HepG2 (cell line): ENCODE measurements around the gene OBSL1. TPM values are rescaled to one million over a fixed set of nuclear protein-coding genes. Genes with fewer than 3 reads are reported as not detected.

Source experiments
- ARNT2 ChIP-seq: sonication (generic); formaldehyde crosslinking; IDR thresholded peaks from 2 replicates; pipeline ENCODE4 v1.8.0; 2022; ENCODE audit warnings: mild to moderate bottlenecking, low read depth, missing genetic modification reagents, moderate library complexity
- CHD4 ChIP-seq: fragments of 200-600 bp; sonication (generic); IDR thresholded peaks from 2 replicates; pipeline ENCODE4 v1.7.0; 2017; ENCODE audit warnings: mild to moderate bottlenecking, low read length, borderline replicate concordance
- GFI1 ChIP-seq: sonication (generic); formaldehyde crosslinking; IDR thresholded peaks from 2 replicates; pipeline ENCODE4 v1.5.0; 2020; ENCODE audit warnings: missing genetic modification reagents, mild to moderate bottlenecking, borderline replicate concordance
- HNRNPK ChIP-seq: fragments of 200-400 bp; formaldehyde crosslinking; IDR thresholded peaks from 2 replicates; pipeline ENCODE4 v1.6.1; 2018; ENCODE audit warnings: low read length, low read depth, moderate library complexity, mild to moderate bottlenecking; ENCODE audit not compliant: poor library complexity, severe bottlenecking
- HOXA5 ChIP-seq: sonication (generic); formaldehyde crosslinking; IDR thresholded peaks from 2 replicates; pipeline ENCODE4 v1.4.0; 2020; ENCODE audit warnings: missing genetic modification reagents
- PPARG ChIP-seq: conservative IDR thresholded peaks from 2 replicates; pipeline ENCODE4 v1.6.1; 2016; ENCODE audit warnings: missing biosample characterization, missing genetic modification reagents
- RFX1 ChIP-seq: fragments of 450-650 bp; IDR thresholded peaks from 2 replicates; pipeline ENCODE4 v1.6.1; 2017
- RXRA ChIP-seq: sonication (generic); formaldehyde crosslinking; IDR thresholded peaks from 2 replicates; pipeline ENCODE4 v1.5.1; 2020; ENCODE audit warnings: missing genetic modification reagents
- SALL1 ChIP-seq: sonication (generic); formaldehyde crosslinking; IDR thresholded peaks from 2 replicates; pipeline ENCODE4 v1.8.0; 2022; ENCODE audit warnings: mild to moderate bottlenecking, missing genetic modification reagents
- SMARCE1 ChIP-seq: fragments of 450-650 bp; IDR thresholded peaks from 2 replicates; pipeline ENCODE4 v1.6.1; 2017; ENCODE audit warnings: borderline replicate concordance
- TEAD2 ChIP-seq: sonication (generic); formaldehyde crosslinking; IDR thresholded peaks from 2 replicates; pipeline ENCODE4 v1.9.0; 2021; ENCODE audit warnings: missing genetic modification reagents
- ZNF136 ChIP-seq: sonication (generic); formaldehyde crosslinking; IDR thresholded peaks from 2 replicates; pipeline ENCODE4 v1.8.1; 2022; ENCODE audit warnings: low read depth, mild to moderate bottlenecking, moderate library complexity, missing genetic modification reagents
- ZNF20 ChIP-seq: sonication (generic); formaldehyde crosslinking; IDR thresholded peaks from 2 replicates; pipeline ENCODE4 v1.4.0; 2020; ENCODE audit warnings: mild to moderate bottlenecking, moderate library complexity, missing genetic modification reagents
- ZNF557 ChIP-seq: sonication (generic); formaldehyde crosslinking; IDR thresholded peaks from 2 replicates; pipeline ENCODE4 v1.4.0; 2020; ENCODE audit warnings: missing genetic modification reagents
- polyA plus RNA-seq, 8 experiments: library from polyadenylated mRNA; depleted of rRNA in 3 of 8; stranded (reverse) in 7 of 8; unstranded in 1 of 8; fragments of >200 nt; fragmentation: Illumina TruSeq in 4 of 8; extraction: Trizol in 4 of 8; gene quantifications; 2 replicates each; pipeline versions ENCODE4 v1.2.1 to v1.2.3, GENCODE V29; 2011 to 2016; ENCODE audit warnings: low read depth in 4 of 8, missing spikeins in 1 of 8, mixed read lengths in 1 of 8; ENCODE audit not compliant: insufficient read depth in 1 of 8
- total RNA-seq, 5 experiments: library from RNA; depleted of rRNA; stranded (reverse); fragments of >200 nt; fragmentation: Illumina TruSeq; extraction: Trizol; gene quantifications; 2 replicates each; pipeline ENCODE4 v1.2.3, GENCODE V29; 2016; ENCODE audit warnings: low read depth in 1 of 5
- TF ChIP-seq, protein P1 (sequence below): sonication (generic); formaldehyde crosslinking; IDR thresholded peaks from 2 replicates; pipeline ENCODE4 v1.8.0; 2022; ENCODE audit warnings: mild to moderate bottlenecking, missing genetic modification reagents; ENCODE audit not compliant: insufficient replicate concordance
- TF ChIP-seq, protein P2 (sequence below): sonication (generic); formaldehyde crosslinking; IDR thresholded peaks from 2 replicates; pipeline ENCODE4 v1.9.0; 2022; ENCODE audit warnings: missing genetic modification reagents, mild to moderate bottlenecking, borderline replicate concordance
- TF ChIP-seq, protein P3 (sequence below): sonication (generic); formaldehyde crosslinking; IDR thresholded peaks from 2 replicates; pipeline ENCODE4 v1.9.0; 2021; ENCODE audit warnings: mild to moderate bottlenecking, missing genetic modification reagents

The OBSL1 gene
- total and polyA plus RNA-seq, 2 of the 13 experiments (the other 11 are each of a cell fraction or from before 2014, with no cell fraction given) = 86.7 to 218 TPM

DNA sequence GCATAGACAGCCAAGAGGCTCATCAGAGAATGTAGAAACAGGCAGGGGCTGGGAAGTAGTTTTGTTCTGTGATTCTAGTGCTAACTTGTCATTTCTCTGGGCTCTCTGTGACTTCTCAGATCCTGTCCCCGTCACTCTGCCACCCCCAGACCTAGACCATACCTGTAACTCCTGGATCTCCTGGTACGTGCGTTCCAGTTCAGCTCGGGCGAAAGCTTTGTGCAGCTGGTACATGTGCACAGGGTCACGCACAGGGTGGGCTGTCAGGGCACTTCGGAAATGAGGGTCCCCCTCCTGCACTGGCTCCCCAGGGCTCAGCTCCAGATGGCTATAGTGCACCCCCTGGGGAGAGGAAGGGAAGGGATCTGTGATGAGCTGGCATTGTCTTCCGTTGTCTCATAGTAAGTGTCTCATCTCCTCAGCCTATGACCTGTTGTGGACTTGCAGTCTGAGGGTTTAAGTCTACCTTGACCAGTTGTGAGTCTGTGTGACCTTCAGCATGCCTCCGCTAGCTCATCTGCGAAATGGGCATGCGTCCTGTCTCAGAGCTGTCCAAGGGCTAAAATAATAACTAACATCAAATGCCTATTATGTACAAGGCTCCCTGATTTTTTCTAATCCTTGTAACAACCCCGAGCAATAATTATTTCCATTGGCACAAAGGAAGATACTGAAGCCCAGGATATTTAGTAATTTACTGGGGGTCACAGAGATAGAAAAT, 30.4 kb downstream of the OBSL1 start (continued):
- TF ChIP-seq, protein P1, sequence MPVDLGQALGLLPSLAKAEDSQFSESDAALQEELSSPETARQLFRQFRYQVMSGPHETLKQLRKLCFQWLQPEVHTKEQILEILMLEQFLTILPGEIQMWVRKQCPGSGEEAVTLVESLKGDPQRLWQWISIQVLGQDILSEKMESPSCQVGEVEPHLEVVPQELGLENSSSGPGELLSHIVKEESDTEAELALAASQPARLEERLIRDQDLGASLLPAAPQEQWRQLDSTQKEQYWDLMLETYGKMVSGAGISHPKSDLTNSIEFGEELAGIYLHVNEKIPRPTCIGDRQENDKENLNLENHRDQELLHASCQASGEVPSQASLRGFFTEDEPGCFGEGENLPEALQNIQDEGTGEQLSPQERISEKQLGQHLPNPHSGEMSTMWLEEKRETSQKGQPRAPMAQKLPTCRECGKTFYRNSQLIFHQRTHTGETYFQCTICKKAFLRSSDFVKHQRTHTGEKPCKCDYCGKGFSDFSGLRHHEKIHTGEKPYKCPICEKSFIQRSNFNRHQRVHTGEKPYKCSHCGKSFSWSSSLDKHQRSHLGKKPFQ (CRISPR knock-in tag) = no peak
- TF ChIP-seq ARNT2 (CRISPR knock-in tag) (0 out of 2 replicates have a peak, but pooled peaks have one; percentile 4), SALL1 (CRISPR knock-in tag) (no peak), SMARCE1 (no peak), HNRNPK (no peak), ZNF136 (0 out of 2 replicates have a peak, but pooled peaks have one; percentile 16), RXRA (no peak), RFX1 (no peak), ZNF20 (no peak), PPARG (CRISPR knock-in tag) (no peak), ZNF557 (CRISPR knock-in tag) (no peak), CHD4 (peak; percentile 70), TEAD2 (no peak), GFI1 (CRISPR knock-in tag) (no peak), HOXA5 (CRISPR knock-in tag) (no peak)
- TF ChIP-seq, protein P2, sequence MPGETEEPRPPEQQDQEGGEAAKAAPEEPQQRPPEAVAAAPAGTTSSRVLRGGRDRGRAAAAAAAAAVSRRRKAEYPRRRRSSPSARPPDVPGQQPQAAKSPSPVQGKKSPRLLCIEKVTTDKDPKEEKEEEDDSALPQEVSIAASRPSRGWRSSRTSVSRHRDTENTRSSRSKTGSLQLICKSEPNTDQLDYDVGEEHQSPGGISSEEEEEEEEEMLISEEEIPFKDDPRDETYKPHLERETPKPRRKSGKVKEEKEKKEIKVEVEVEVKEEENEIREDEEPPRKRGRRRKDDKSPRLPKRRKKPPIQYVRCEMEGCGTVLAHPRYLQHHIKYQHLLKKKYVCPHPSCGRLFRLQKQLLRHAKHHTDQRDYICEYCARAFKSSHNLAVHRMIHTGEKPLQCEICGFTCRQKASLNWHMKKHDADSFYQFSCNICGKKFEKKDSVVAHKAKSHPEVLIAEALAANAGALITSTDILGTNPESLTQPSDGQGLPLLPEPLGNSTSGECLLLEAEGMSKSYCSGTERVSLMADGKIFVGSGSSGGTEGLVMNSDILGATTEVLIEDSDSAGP = no peak
- TF ChIP-seq, protein P3, sequence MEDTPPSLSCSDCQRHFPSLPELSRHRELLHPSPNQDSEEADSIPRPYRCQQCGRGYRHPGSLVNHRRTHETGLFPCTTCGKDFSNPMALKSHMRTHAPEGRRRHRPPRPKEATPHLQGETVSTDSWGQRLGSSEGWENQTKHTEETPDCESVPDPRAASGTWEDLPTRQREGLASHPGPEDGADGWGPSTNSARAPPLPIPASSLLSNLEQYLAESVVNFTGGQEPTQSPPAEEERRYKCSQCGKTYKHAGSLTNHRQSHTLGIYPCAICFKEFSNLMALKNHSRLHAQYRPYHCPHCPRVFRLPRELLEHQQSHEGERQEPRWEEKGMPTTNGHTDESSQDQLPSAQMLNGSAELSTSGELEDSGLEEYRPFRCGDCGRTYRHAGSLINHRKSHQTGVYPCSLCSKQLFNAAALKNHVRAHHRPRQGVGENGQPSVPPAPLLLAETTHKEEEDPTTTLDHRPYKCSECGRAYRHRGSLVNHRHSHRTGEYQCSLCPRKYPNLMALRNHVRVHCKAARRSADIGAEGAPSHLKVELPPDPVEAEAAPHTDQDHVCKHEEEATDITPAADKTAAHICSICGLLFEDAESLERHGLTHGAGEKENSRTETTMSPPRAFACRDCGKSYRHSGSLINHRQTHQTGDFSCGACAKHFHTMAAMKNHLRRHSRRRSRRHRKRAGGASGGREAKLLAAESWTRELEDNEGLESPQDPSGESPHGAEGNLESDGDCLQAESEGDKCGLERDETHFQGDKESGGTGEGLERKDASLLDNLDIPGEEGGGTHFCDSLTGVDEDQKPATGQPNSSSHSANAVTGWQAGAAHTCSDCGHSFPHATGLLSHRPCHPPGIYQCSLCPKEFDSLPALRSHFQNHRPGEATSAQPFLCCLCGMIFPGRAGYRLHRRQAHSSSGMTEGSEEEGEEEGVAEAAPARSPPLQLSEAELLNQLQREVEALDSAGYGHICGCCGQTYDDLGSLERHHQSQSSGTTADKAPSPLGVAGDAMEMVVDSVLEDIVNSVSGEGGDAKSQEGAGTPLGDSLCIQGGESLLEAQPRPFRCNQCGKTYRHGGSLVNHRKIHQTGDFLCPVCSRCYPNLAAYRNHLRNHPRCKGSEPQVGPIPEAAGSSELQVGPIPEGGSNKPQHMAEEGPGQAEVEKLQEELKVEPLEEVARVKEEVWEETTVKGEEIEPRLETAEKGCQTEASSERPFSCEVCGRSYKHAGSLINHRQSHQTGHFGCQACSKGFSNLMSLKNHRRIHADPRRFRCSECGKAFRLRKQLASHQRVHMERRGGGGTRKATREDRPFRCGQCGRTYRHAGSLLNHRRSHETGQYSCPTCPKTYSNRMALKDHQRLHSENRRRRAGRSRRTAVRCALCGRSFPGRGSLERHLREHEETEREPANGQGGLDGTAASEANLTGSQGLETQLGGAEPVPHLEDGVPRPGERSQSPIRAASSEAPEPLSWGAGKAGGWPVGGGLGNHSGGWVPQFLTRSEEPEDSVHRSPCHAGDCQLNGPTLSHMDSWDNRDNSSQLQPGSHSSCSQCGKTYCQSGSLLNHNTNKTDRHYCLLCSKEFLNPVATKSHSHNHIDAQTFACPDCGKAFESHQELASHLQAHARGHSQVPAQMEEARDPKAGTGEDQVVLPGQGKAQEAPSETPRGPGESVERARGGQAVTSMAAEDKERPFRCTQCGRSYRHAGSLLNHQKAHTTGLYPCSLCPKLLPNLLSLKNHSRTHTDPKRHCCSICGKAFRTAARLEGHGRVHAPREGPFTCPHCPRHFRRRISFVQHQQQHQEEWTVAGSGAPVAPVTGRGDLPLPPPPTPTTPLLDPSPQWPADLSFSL (CRISPR knock-in tag) = no peak
- TF ChIP-seq, all 625 proteins: peak for 14
